NCI-H748 treated with DMSO at 0.1 percent for 48 hours (cell line): ENCODE data around the gene TBC1D28.
"Not testable (repeated sequence)": the region's sequence is repeated elsewhere in the genome, so short reads cannot be mapped to it uniquely, and the experiment has no call there.

Source experiments
- DNase-seq: peaks from one replicate; lab custom pipeline; 2025; lab: John Stamatoyannopoulos, UW

TBC1D28 gene

DNA sequence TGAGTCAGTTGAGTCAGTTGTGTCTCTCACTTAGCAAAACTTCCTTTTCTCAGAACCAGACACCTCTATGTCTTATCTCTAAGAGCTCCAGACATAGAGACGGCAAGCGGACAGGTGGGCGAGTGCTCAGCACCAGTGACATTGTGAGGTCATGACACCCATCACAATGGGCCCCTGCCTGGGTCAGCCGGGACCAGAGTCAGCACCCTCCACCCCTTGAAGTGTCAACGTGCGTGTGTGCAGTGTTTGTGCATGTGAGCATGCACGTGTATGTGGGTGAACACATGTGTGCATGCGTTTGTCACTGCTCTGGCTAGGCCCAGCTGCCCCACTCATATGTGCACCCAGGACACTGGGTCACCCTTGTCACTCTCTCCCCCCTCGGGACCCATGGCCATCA, at the start of gene TBC1D28:
Gene TBC1D28, minus strand, starts transcription at position 101 of the 400 bp plus-strand sequence. CDS start 3,039 bp downstream, outside the sequence.
- not testable (repeated sequence) for DNase-seq

GRCh38 chr17:18682668-18683067, 38.5 kb upstream of the TBC1D28 start:
- DNase-seq, result peak; percentile 5

GRCh38 chr17:18681767-18682571, 37.8 kb upstream of the TBC1D28 start, which contains the start of gene FOXO3B:
FOXO3B (minus strand) TSS chr17:18682314; CDS start chr17:18681651, 663 bp downstream.
- peak; percentile 44 for DNase-seq

DNA sequence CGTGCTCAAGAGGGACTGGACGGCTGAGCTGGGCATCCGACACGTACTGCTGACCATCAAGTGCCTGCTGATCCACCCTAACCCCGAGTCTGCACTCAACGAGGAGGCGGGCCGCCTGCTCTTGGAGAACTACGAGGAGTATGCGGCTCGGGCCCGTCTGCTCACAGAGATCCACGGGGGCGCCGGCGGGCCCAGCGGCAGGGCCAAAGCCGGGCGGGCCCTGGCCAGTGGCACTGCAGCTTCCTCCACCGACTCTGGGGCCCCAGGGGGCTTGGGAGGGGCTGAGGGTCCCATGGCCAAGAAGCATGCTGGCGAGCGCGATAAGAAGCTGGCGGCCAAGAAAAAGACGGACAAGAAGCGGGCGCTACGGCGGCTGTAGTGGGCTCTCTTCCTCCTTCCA, 33.2 kb upstream of the TBC1D28 start:
- DNase-seq, result not testable (repeated sequence)

DNA sequence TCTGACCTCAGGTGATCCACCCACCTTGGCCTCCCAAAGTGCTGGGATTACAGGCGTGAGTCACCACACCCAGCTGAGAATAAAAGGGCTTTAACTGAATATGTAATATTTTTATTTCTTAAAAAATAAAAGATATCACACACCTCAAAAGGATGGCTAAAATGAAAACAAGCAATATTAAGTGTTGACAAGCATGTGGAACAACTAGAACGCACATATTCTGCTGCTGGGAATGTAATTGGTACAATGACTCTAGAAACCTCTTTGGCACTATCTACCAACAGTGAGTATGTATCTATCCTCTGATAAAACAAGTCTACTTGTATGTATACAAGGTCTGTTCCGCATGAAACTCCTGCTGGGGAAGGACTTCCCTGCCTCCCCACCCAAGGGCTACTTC, 32.7 kb upstream of the TBC1D28 start:
- DNase-seq, result not testable (repeated sequence)

DNA sequence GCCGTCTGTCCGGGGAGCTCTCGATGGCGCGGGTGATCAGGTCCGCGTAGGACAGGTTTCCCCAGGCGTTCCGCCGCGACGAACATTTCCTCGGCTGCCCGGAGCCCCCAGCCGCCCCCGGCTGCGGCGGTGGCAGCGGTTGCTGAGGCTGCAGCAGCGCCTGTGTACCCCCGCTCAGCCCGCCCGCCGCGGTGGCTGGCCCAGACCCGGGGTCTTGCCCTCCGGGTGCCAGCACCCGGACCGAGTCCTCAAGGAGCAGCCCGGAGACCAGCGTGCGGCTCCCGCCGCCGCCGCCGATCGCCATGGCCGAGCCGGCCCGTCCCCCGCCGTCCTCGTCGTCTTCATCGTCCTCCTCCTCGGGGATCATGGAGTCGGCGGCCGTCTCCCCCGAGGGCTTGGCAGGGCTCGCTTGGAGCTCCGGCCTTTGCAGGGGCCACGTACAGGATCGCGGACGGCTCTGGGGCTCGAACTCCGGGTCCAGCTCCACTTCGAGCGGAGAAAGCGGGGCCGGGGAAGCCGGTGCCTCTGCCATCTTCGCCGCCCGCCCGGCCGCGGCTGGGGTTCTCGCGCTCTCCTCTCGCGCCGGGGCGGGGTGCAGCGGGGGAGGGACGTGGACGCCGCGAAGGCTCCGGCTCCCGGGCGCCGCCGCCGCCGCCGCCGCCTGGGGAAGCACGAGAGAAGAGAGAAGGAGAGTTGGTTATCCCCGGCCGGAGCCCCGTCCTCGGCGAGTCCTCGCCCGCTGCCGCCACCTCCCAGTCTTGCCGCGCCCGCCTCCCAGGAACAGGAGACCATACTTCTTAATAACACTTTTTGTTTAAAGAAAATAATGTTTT, 28.4 kb upstream of the TBC1D28 start:
- not testable (repeated sequence) for DNase-seq

- DNase-seq, result not testable (repeated sequence)
Observed at GRCh38 chr17:18668625-18669024, 24.4 kb upstream of the TBC1D28 start.

- not testable (repeated sequence) for DNase-seq
Observed at GRCh38 chr17:18667535-18667934, 23.3 kb upstream of the TBC1D28 start.

DNA sequence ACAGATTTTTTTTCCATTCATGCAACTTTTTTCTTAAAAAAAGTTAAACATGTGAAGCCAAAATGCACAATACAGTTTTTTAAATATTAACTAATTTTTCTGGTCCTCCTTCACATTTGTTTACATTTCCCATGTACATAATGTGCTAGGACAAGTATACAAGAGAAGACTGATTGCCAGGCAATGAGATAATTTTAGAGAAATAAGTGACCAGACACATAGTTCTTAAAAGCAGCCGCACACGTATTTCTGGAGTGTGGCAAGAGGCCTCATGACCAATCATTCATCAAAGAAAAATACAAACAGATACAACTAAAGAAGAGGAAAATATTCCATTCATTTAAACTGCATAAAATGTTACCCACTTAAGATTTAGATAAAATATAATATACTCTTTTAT, 22.1 kb upstream of the TBC1D28 start:
- DNase-seq, result not testable (repeated sequence)

DNA sequence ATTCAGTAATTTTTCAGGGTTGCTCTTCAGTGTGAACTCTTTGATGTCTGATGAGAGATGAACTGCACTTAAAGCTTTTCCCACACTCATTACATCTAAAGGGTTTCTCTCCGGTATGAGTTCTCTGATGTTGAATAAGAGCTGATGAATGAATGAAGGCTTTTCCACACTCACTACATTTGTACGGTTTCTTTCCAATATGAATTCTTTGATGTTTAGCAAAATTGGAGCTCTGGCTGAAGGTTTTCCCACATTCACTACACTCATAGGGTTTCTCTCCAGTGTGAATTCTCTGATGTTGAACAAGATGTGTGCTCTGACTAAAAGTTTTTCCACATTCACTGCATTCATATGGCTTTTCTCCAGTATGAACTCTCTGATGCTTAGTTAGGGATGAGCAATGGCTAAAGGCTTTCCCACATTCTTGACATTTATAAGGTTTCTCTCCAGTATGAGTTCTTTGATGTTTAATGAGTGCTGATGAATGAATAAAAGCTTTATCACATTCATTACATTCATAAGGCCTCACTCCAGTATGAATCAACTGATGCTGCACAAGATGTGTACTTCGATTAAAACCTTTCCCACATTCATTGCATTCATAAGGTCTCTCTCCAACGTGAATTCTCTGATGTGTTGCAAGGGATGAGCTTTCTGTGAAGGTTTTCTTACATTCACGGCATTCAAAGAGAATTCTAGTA, 17.9 kb upstream of the TBC1D28 start:
- DNase-seq, result not testable (repeated sequence)

DNA sequence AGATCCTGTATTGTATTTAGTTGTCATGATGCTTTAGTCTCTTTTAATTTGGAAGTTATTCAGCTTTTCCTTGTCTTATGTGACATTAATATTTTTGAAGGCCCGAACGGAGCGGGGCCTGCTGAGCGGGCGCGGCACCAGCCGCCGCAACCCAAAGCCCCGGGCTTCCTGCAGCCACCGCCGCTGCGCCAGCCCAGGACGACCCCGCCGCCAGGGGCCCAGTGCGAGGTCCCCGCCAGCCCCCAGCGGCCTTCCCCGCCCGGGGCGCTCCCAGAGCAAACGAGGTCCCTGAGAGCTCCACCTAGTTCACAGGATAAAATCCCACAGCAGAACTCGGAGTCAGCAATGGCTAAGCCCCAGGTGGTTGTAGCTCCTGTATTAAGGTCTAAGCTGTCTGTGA, 5.9 kb upstream of the TBC1D28 start:
- not testable (repeated sequence) for DNase-seq

GRCh38 chr17:18643124-18643523, 1.1 kb downstream of the TBC1D28 start:
- DNase-seq, result not testable (repeated sequence)

DNA sequence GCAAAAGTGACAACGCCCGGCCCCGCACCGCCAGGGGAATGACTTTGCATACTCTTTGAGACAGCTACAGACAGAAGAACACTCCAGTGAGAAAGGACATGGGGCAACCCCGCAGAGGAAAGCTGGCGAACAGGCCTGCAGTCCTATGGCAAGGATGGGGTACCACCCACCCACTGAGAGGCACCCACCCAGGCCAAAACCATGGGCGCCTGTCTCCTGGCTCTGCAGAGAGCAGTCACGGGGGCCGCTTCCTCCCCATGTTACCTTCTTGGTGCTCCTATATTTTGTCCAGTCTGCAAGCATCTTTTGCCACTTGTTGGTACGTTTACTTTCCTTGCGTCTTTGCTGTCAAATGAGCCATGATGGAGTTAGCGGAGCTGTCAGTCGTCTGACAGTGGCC, 5.8 kb downstream of the TBC1D28 start:
- DNase-seq, result not testable (repeated sequence)

GRCh38 chr17:18636237-18636636, 8.0 kb downstream of the TBC1D28 start:
- not testable (repeated sequence) for DNase-seq

DNA sequence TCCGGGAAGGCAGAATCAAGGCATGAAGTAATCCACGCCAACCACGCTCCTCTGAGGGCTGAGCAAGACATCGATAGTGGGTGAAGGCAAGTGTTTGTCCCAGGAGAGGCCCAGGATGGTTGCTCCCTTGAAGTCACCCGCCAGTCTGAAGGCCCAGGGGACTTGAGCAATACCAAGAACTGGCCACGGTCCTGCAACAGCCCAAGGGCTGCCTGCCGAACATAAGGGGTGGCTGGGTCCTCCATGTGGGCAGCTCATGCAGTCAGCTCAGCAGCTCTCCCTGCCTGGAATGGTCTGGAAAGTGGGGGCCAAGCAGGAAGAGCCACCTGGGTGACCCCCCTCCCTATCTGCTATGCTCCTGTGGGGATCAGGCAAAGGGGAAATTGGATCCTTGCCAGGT, 8.4 kb downstream of the TBC1D28 start:
- DNase-seq, result not testable (repeated sequence)

- DNase-seq, result not testable (repeated sequence)
Observed at GRCh38 chr17:18634550-18635263, 9.5 kb downstream of the TBC1D28 start.

DNA sequence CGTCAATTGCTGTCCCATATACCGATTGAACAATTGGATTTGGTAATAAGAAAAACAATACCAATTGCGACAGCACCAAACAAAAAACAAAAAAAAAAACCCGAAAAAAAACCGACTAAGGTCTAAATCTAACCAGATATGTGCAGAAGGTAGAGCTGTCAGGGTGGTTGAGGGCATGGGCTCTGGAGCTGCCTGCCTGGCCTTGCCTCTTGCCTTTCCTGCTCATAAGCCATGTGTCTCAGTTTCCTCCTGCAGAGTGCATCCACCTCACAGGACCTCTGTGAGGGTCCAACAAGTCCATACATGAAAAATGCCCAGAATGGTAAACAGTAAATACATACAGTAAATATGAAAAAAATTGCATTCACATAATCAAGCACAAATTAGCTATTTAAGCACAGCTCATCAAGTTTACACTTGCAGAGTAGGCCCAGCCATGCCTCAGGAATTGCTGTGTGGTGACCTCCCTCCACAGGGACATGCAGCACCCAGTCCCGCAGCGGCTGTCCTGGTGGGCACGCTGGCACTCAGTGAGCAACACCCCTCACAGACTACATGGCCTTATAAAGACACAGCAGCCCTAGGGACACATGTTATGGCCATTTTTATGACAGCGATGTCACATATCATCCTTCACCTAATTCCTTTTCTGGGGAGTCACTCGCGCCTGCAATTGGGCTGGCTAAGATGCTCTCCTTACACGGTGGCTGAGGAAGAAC, 17.9 kb downstream of the TBC1D28 start:
- DNase-seq, result no peak

- peak; percentile 42 for DNase-seq
Observed at GRCh38 chr17:18625509-18626104, 18.6 kb downstream of the TBC1D28 start.

- not testable (repeated sequence) for DNase-seq
Observed at GRCh38 chr17:18624862-18625501, 19.2 kb downstream of the TBC1D28 start.

GRCh38 chr17:18617613-18618012, 26.6 kb downstream of the TBC1D28 start:
- not testable (repeated sequence) for DNase-seq
